DMS53 treated with DMSO at 0.1 percent for 48 hours (cell line): Measurements from ENCODE around the gene TASP1.
A peak's percentile ranks its signal among the peaks of the same experiment; 100 is the strongest.

ENCODE experiments used
- DNase-seq: peaks from one replicate; lab custom pipeline; 2025; ENCODE audit not compliant: unreplicated experiment; lab: John Stamatoyannopoulos, UW

TASP1 gene, protein sequence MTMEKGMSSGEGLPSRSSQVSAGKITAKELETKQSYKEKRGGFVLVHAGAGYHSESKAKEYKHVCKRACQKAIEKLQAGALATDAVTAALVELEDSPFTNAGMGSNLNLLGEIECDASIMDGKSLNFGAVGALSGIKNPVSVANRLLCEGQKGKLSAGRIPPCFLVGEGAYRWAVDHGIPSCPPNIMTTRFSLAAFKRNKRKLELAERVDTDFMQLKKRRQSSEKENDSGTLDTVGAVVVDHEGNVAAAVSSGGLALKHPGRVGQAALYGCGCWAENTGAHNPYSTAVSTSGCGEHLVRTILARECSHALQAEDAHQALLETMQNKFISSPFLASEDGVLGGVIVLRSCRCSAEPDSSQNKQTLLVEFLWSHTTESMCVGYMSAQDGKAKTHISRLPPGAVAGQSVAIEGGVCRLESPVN

DNA sequence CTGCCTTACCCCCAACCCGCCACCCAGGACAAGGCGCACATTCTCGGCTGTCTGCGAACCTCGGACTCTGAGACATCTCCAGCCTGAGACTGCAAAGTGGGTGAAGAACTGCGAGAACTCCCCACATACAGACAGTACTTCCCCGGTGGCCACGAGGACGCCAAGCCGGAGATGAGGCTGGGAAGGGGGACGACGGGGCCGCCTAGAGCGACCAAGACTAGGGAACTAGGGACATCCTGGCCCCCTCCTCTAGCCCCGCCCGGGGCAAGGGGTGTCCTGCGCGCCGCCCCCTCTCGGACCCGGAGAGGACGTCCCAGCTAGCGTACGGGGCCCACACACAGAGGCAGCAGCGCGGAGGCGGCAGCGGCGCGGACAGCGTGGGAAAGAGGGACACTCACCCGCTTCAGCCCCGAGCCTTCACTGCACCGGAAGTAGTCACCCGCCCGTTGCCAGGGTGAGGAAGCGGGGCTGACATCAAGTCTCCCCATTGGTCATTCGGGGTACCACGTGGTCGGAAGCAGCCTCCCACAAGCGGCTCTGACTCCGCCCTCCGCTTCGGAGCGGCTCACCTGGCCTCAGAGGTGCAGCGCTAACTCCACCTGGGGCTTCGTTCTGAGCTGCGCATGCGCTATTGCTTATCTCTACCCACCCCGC lies at the start of gene TASP1:
Gene TASP1 (minus strand): TSS at position 437 of the 654 bp plus-strand sequence. CDS start 8,854 bp downstream, outside the sequence.
- peak; percentile 99 for DNase-seq

DNA sequence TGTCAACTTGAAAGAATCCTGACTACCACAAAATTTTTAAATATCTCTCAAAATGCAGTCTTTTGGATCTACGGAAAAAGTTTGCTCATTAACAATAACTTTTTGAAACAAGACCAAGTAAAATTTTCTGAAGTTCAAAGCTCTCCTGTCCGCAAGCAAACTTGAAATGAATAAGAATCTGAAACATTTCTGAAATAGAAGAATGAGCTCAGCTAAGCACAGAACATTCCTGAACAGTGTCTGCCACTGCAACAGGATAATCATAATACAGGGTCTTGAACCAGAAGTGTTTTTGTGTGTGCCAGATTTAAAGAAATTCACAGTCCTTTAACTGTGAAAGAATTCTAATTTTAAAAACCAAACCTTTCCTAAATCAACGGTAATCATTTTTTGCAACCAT lies 49.1 kb upstream of the TASP1 start:
- DNase-seq = no peak

DNA sequence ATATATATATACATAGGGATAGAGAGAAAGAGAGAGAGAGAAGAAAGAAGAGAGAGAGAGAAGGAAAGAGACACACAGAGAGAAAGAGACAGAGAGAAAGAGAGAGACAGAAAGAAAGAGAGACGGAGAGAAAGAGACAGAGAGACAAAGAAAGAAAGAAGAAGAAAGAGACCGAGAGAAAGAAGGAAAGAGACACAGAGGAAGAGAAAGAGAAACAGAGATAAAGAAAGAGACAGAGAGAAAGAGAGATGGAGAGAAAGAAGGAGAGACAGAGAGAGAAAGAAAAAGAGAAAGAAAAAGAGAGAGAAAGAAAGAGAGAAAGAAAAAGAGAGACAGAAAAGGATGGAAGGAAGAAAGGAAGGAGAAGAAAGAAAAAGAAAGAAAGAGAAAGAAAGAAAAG lies 46.9 kb upstream of the TASP1 start:
- DNase-seq = no peak

DNA sequence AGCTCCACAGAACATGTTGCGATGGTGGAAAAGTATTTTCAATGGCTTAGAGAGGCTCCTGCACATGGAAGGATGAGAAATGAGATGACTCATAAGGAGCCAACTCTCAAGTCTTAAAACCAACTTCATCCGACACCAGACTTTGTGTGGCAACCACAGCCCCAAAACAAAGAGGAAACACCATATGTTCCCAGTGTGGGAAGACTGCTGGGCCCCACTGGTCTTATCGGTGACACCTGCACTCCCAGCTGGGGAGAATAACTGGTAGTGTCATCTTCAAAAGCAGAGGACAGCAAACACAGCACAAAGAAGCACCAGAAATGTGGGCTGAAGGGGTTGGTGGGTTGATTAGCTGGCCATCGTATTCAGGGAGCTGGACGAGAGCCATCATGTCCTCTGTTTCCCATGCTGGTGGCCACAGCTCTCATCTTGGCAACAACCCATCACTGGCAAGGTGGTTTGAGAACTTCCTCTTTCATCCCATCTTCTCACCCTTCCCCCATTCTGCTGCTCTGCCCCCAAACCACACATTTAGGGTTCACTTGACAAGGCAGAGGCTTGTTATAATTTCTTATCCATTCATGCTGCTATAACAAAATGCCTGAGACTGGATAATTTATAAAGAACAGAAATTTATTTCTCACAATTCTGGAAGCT lies 46.0 kb upstream of the TASP1 start:
- no peak for DNase-seq

DNA sequence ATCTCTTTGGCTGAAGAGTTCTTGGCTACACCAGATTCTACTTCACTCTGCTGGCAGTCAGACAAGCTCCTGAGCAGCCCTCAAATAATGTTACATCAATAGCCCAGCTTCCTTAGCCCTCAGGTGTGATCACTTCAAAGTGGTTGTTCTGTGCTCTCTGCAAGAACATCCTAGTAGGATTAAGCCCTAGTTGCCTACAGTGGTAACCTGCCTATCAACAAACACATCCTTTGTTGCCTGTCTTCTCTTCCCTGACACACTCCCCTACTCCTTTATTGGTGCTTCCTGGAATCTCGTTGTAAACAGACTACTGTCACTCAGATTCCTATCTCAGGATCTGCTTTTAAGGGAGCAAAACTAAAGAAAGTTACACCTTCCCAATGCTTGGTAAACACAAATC lies 45.1 kb upstream of the TASP1 start:
- no peak for DNase-seq

DNA sequence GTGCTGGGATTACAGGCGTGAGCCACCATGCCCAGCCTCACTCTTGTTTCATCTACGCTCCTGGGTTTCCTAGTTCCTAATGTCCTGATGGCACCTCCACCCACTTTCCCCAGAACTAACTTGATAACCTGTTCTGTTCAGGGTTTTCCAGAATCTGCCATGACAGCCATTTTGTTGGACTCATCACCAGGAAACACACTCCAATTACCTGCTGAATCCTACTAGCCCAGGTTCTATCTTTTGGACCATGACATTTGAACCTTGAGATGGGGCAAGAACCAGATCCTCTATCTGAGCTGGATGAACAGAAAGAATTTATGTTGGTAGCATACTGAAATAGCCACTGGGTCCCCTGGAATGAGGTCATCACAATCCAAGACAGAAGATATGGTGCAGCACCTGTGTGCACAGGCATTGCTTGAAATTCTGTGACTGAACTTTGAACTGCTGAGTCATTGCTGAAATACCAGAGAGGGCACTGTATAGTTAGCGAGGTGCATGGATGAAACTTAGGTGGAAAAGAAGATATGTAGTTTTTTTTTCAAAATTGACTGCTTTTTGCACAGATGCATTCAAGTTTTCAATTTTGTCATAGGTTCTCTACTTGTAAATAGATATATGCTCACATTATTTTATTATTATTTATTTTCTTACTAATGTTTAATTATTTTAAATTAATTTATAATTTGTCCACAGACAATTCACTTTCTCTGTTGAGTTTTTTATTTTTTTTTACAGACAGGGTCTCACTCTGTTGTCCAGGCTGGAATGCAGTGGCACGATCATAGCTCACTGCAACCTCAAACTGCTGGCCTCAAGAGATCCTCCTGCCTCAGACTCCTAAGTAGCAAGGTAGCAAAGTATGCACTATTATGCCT lies 42.8 kb upstream of the TASP1 start:
- DNase-seq = peak; percentile 79

DNA sequence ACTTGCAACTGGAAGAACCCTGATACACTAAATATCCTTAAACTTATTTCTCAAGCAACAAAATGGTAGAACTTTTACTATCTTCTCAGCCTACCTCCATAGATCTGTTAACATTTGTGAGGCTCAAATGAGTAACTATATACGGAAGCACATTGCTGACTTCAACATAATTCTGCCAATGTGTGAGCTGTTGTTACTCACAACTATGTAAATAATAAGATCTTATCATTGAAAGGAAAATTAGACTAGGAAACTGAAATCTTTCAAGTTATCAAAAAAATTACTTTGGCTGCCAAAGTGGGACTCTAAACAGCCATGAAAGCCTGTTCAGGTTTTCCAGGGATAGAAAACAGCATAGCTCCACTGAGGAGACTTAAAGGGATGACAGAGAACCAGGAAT lies 40.2 kb upstream of the TASP1 start:
- DNase-seq = no peak

DNA sequence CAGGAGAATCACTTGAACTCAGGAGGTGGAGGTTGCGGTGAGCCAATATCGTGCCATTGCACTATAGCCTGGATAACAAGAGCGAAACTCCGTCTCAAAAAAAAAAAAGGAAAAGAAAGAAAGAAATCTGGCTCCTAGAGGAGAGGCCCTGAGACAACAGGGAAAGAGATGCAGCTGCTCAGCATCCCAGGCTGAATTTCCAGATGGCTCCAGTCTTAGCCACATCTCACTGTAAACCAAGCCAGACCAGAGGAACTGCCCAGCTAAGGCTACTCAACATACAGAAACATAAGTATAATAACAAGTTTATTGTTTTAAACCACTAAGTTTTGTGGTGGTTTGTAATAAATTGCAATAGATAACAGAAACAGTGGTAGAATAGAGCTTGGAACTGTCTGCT lies 38.5 kb upstream of the TASP1 start:
- no peak for DNase-seq

DNA sequence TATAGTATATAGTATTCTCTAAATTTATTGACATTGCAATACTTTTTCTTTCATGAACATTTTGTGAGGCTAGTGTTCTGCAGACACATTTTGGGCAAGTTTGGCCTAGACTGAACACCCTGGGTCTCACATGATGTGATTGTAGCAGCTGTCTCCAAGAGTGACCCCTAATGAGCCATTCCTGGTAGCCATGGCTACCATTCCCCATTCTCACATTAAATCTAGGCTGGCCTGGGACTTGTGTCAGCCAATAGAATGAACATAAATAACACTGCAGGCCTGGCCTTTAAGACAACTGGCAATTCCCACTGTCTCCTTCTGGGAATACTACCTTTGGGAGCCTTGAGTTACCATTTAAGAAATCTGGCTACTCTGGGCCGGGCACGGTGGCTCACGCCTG lies 38.0 kb upstream of the TASP1 start:
- DNase-seq = no peak

DNA sequence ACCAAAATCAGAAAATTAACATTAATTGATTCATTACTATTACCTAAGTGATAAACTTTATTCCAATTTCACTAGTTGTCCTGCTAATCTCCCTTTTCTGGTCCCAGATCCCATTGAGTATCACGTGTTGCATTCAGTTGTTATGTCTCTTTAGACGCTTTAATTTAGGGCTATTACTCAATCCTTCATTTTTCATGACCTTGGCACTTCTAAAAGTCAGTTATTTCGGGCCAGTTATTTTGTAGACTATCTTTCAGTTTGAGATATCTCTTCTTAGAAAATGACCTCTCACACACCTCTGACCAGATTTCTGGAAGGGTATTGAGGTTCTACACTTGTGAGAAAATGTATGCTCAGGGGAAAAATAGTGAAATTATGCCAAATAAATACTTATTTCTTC lies 34.0 kb upstream of the TASP1 start:
- DNase-seq = no peak

DNA sequence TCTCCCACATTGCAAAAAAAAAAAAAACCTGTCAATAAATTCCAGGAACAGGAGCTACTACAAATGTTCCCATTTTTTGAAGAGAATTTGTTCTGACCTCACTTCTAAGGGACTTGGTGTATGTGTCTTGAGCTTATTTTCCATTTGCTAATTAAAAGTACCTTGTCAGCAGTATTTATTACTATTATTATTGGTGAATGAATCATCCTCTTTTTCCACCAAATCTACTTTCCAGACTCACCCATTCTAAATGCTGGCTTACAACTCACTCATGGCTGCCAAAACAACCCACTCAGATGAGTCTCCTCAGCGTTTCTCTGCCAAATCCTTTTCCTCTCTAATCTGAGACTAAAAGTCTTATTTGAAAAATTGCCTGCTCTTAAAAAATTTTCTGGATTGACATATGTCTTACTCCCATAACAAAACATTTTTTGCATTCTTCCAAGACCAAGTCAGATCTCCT lies 33.2 kb upstream of the TASP1 start:
- DNase-seq = no peak

DNA sequence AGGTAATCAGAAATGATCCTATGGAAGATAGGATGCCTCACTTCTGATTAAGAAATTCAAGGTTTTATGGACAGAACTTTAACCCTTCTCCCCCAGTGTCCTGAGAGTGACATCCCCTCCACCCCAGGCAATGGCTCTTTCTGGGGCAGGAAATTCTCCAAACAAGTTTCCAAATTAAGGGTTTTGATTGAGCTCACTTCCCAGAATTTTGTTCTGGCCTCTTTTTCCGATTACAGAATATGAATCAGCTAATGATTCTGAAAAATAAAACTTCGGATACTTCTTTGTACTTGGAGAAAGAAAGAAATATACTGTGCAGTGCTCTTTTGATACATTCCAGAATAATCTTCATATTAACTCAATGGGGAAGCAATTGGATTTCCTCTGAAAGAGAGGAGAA lies 32.8 kb upstream of the TASP1 start:
- no peak for DNase-seq

DNA sequence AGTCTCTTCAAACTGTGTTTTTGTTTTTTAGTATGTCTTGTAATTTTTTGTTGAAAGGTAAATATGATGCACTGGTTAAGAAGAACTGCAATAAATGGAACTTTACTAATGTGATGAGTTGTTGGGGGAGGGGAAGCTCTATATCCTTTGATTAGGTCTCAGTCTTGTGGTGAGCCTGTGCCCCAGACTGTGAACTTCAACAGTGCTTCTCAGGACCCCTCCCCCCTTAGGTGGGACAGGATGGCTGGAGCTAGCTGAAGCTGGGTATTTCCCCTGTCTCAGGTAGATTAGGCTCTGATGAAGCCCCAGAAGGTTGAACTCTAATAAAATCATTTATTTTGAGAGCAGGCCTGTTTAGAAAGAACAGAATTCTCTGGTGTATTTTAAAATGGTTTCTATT lies 31.4 kb upstream of the TASP1 start:
- no peak for DNase-seq

DNA sequence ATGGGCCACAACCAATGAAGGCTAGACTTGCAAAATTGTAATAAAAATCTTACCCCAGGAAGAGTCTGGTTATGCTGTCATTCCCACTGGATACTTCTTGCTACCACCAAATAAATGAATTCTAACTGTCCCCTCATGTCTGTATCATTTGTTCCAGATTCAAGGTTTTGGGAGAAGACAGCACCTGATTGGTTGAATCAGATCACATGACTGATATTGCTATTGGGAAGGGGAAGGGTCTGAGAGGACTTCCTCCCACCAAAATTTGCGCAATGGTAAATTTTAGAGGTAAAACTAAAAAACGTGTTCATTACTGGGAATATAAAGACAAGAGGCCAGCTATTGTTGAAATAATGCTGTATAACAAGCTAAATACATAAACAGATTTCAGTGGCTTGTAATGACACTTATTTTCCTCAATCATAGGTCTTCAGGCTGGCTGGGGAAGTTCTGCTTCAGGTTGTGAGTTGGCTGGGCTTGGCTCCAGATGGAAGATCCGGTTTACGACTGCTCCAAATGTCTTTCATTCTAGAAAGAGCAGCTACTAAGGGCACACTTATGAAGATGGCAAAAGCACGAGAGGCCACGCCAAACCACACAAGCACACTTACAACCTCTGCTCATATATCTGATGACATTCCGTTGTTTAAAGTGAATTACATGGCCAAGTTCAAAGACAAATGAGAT lies 27.1 kb upstream of the TASP1 start:
- DNase-seq = no peak

DNA sequence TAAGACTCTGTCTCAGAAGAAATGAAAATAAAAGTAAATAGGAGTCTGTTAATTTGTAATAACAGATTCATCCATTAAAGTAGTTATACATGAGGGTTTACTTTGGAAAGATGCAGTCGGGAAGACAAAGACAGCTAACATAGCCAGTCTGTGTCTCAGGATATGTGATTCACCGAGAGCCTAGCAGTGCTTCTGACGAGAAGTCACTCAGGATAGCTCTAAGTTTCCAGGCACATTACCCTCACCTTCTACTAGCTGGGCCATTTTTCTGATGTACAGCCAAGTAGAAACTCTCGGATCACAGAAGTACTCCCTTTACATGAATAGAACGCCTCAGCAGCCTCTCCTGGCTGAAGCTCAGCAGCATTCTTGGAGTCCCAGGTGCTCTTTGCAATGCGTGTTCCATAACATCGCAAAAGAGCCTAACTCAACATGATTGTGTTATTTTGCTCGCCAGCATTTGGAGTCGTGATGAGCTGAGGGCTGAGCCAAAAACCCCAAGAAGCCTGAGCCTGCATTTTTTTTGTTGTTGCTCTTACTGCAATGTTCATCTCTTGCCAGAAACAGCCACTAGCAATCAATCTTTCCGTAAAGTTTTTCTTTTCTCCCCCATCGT lies 22.4 kb upstream of the TASP1 start:
- DNase-seq = no peak

DNA sequence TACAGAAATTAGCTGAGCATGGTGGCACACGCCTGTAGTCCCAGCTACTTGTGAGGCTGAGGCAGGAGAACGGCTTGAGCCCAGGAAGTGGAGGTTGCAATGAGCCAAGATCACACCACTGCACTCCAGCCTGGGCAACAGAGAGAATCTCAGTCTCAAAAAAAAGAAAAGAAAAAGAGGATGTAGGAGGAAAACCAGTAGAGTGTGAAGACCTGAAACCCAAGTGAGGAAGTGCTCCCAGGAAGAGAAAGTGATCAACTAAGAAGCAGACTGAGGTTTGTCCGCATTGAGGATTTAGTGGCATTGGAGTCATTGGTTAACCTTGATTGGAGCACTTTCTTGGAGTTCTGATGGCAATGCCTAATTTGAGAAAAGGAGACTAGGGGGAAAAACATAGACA lies 20.6 kb upstream of the TASP1 start:
- no peak for DNase-seq

DNA sequence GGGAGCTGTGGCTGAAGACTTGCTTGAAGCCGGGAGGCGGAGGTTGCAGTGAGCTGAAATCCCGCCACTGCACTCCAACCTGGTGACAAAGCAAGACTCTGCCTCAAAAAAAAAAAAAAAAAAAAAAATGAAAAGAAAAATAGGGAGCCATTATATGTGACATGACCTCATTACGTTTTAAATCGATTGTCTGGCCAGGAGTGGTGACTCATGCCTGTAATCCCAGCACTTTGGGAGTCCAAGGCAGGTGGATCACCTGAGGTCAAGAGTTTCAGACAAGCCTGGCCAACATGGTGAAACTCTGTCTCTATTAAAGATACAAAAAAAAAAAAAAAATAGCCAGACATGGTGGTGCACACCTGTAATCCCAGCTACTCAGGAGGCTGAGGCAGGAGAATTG lies 19.3 kb upstream of the TASP1 start:
- peak; percentile 37 for DNase-seq

DNA sequence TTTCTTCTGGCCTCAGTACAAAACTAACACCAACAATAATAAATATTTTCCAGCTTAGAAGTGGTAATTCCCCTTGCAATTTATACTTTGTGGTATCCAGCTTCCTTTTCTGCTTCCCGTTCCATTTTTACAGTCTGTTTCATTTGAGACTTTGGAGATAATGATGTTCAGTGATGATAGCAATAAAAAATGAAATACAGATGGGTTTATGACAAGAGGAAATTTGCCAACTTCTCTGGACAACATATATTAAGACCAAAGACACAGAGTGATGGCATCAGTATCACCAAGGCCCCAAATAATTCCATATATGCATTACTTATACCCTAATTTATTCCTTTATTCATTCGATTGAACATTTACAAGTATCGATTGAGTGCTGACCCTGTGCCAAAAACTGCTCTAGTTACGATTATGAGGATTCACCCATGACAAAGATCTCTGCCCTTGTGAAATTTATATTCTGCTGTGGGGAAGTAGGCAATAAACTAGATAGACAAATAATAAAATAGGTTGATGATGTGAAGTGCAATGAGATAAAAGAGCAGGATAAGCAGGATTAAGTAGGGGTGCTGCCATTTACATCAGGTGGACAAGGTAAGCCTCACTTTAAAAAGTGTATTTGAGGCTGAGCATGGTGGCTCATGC lies 18.1 kb upstream of the TASP1 start:
- DNase-seq = no peak

DNA sequence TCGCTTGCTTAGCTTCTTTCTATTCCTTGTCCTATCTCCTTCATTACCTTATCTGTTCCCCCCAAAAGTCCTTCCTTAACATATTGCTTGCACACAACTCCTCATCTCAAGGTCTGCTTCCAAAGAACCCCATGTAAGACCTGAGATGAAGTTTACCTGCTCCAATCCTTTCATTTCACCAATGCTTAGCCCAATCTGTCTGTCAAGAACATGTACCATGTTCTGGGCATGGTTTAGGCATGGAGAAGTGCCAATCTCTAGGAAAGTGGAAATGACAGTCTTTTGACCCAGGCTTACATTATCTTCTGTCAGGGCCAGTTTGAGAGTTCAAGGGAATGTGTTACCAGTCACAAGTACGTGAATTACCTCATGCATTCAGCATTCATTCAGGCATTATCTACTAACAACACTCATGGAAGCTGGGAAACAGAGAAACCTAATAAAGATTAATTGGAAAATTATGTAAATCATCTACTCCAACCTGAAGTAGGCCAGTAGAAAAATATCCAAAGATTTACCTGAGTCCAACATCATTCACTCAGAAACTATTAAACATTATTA lies 15.8 kb upstream of the TASP1 start:
- no peak for DNase-seq
